WTC11 (cell line): ENCODE measurements around the gene ABHD10.

ENCODE experiments used
- CREB1 ChIP-seq: sonication (generic); formaldehyde crosslinking; IDR thresholded peaks from 2 replicates; pipeline ENCODE4 v1.8.0; 2023; ENCODE audit warnings: mild to moderate bottlenecking, missing genetic modification reagents
- ELF4 ChIP-seq: sonication (generic); formaldehyde crosslinking; IDR thresholded peaks from 2 replicates; pipeline ENCODE4 v1.8.1; 2022; ENCODE audit warnings: low read depth, mild to moderate bottlenecking, moderate library complexity, missing genetic modification reagents
- ETV6 ChIP-seq: sonication (generic); formaldehyde crosslinking; IDR thresholded peaks from 2 replicates; pipeline ENCODE4 v1.8.1; 2022; ENCODE audit warnings: mild to moderate bottlenecking, missing genetic modification reagents
- SP1 ChIP-seq: sonication (generic); formaldehyde crosslinking; conservative IDR thresholded peaks from 2 replicates; pipeline ENCODE4 v1.8.1; 2022; ENCODE audit warnings: missing genetic modification reagents
- TEAD4 ChIP-seq: sonication (generic); formaldehyde crosslinking; IDR thresholded peaks from 2 replicates; pipeline ENCODE4 v1.8.0; 2022; ENCODE audit warnings: mild to moderate bottlenecking, missing genetic modification reagents
- ZNF138 ChIP-seq: sonication (generic); formaldehyde crosslinking; conservative IDR thresholded peaks from 2 replicates; pipeline ENCODE4 v1.8.1; 2022; ENCODE audit warnings: mild to moderate bottlenecking, moderate library complexity, missing genetic modification reagents
- ZNF219 ChIP-seq: sonication (generic); formaldehyde crosslinking; IDR thresholded peaks from 2 replicates; pipeline ENCODE4 v1.8.0; 2023; ENCODE audit warnings: missing genetic modification reagents, mild to moderate bottlenecking, borderline replicate concordance
- ZNF423 ChIP-seq: fragments of 250-450 bp; sonication (Bioruptor Pico); IDR thresholded peaks from 2 replicates; pipeline ENCODE4 v2.1.2; 2022; ENCODE audit warnings: mild to moderate bottlenecking, moderate library complexity
- TF ChIP-seq, protein P1 (sequence below): sonication (generic); formaldehyde crosslinking; IDR thresholded peaks from 2 replicates; pipeline ENCODE4 v1.8.1; 2022; ENCODE audit warnings: low read depth, mild to moderate bottlenecking, moderate library complexity, missing genetic modification reagents, borderline replicate concordance
- TF ChIP-seq, protein P2 (sequence below): fragments of 200-600 bp; IDR thresholded peaks from 2 replicates; pipeline ENCODE4 v1.8.0; 2022; ENCODE audit warnings: antibody characterized with exemption
- TF ChIP-seq, protein P3 (sequence below): sonication (generic); formaldehyde crosslinking; IDR thresholded peaks from 2 replicates; pipeline ENCODE4 v1.8.1; 2023; ENCODE audit warnings: mild to moderate bottlenecking, moderate library complexity, missing genetic modification reagents
- TF ChIP-seq, protein P4 (sequence below): sonication (generic); formaldehyde crosslinking; IDR thresholded peaks from 2 replicates; pipeline ENCODE4 v1.8.0; 2022; ENCODE audit warnings: mild to moderate bottlenecking, missing genetic modification reagents

DNA sequence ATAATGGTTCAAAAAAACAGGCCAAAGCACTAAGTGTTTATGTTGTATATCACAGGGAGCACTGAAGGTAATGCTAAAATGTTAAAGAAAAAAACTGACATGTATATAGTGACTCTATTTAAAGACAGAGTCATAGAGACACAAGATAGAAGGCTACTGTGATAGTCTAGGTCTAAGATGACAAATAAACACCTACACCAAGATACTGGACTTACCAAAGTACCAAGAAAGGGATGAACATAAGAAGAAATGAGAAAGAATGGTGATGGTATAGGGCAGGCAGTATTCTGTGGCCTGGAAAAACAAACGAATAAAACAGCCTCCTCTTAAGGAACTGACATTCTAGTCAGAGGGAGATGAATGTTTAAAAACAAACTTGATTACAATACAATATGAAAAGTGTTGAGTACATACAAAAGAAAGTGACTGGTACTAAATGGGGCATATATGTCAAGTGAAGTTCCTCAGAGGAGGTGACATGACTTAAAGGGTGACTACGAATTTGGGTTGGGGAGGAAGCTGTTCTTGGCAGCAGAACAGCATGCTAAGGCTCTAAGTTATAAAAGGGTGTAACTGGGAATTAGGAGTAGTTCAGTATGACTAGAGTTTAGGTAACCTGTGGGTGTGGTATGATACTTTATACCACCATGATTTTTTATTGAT is 5.9 kb downstream of the ABHD10 start:
- TF ChIP-seq ZNF138 (CRISPR knock-in tag) = no peak
- TF ChIP-seq, protein P1, sequence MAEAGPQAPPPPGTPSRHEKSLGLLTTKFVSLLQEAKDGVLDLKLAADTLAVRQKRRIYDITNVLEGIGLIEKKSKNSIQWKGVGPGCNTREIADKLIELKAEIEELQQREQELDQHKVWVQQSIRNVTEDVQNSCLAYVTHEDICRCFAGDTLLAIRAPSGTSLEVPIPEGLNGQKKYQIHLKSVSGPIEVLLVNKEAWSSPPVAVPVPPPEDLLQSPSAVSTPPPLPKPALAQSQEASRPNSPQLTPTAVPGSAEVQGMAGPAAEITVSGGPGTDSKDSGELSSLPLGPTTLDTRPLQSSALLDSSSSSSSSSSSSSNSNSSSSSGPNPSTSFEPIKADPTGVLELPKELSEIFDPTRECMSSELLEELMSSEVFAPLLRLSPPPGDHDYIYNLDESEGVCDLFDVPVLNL (CRISPR knock-in tag) = no peak
- TF ChIP-seq, protein P2, sequence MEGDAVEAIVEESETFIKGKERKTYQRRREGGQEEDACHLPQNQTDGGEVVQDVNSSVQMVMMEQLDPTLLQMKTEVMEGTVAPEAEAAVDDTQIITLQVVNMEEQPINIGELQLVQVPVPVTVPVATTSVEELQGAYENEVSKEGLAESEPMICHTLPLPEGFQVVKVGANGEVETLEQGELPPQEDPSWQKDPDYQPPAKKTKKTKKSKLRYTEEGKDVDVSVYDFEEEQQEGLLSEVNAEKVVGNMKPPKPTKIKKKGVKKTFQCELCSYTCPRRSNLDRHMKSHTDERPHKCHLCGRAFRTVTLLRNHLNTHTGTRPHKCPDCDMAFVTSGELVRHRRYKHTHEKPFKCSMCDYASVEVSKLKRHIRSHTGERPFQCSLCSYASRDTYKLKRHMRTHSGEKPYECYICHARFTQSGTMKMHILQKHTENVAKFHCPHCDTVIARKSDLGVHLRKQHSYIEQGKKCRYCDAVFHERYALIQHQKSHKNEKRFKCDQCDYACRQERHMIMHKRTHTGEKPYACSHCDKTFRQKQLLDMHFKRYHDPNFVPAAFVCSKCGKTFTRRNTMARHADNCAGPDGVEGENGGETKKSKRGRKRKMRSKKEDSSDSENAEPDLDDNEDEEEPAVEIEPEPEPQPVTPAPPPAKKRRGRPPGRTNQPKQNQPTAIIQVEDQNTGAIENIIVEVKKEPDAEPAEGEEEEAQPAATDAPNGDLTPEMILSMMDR = no peak
- TF ChIP-seq TEAD4 (CRISPR knock-in tag) = no peak
- TF ChIP-seq ELF4 (CRISPR knock-in tag) = no peak
- TF ChIP-seq ETV6 = no peak
- TF ChIP-seq, protein P3, sequence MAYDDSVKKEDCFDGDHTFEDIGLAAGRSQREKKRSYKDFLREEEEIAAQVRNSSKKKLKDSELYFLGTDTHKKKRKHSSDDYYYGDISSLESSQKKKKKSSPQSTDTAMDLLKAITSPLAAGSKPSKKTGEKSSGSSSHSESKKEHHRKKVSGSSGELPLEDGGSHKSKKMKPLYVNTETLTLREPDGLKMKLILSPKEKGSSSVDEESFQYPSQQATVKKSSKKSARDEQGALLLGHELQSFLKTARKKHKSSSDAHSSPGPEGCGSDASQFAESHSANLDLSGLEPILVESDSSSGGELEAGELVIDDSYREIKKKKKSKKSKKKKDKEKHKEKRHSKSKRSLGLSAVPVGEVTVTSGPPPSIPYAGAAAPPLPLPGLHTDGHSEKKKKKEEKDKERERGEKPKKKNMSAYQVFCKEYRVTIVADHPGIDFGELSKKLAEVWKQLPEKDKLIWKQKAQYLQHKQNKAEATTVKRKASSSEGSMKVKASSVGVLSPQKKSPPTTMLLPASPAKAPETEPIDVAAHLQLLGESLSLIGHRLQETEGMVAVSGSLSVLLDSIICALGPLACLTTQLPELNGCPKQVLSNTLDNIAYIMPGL (CRISPR knock-in tag) = no peak
- no peak for TF ChIP-seq CREB1 (CRISPR knock-in tag)
- TF ChIP-seq ZNF219 (CRISPR knock-in tag) = no peak
- no peak for TF ChIP-seq ZNF423
- no peak for TF ChIP-seq SP1 (CRISPR knock-in tag)
- TF ChIP-seq, protein P4, sequence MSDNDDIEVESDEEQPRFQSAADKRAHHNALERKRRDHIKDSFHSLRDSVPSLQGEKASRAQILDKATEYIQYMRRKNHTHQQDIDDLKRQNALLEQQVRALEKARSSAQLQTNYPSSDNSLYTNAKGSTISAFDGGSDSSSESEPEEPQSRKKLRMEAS (CRISPR knock-in tag) = no peak
